ENCODE measurements around the gene LCP2.
A peak's percentile ranks its signal among the peaks of the same experiment; 100 is the strongest.

The LCP2 gene

GRCh38 chr5:170301981-170302652 is 4.5 kb upstream of the LCP2 start:
- DNase-seq (ENCODE audit: low read depth, low spot score), result no peak
- peak overlapping the region; percentile 49 for H3K4me3 ChIP-seq (ENCODE audit: low read length)

- H3K4me3 ChIP-seq (ENCODE audit: low read length), result no peak overlapping the region
- no peak for DNase-seq (ENCODE audit: low read depth, low spot score)
Measured at GRCh38 chr5:170301149-170301548, 3.6 kb upstream of the LCP2 start.

GRCh38 chr5:170300361-170301013 is 2.9 kb upstream of the LCP2 start:
- H3K4me3 ChIP-seq (ENCODE audit: low read length), result no peak overlapping the region
- no peak for DNase-seq (ENCODE audit: low read depth, low spot score)

GRCh38 chr5:170296935-170297588 is 515 bp downstream of the LCP2 start:
- DNase-seq (ENCODE audit: low read depth, low spot score), result no peak
- H3K4me3 ChIP-seq (ENCODE audit: low read length), result peak overlapping the region; percentile 98

GRCh38 chr5:170296036-170296934 is 1.3 kb downstream of the LCP2 start:
- peak overlapping the region; percentile 98 for H3K4me3 ChIP-seq (ENCODE audit: low read length)
- no peak for DNase-seq (ENCODE audit: low read depth, low spot score)

GRCh38 chr5:170294556-170294955 is 3.0 kb downstream of the LCP2 start:
- DNase-seq (ENCODE audit: low read depth, low spot score), result no peak
- H3K4me3 ChIP-seq (ENCODE audit: low read length), result no peak overlapping the region

- DNase-seq (ENCODE audit: low read depth, low spot score), result no peak
- no peak overlapping the region for H3K4me3 ChIP-seq (ENCODE audit: low read length)
Measured at GRCh38 chr5:170294057-170294456, 3.5 kb downstream of the LCP2 start.

GRCh38 chr5:170293273-170293672 is 4.3 kb downstream of the LCP2 start:
- H3K4me3 ChIP-seq (ENCODE audit: low read length), result no peak overlapping the region
- no peak for DNase-seq (ENCODE audit: low read depth, low spot score)

- DNase-seq (ENCODE audit: low read depth, low spot score), result no peak
- H3K4me3 ChIP-seq (ENCODE audit: low read length), result no peak overlapping the region
Measured at GRCh38 chr5:170292179-170293104, 5.1 kb downstream of the LCP2 start.

GRCh38 chr5:170290498-170290897 is 7.1 kb downstream of the LCP2 start:
- H3K4me3 ChIP-seq (ENCODE audit: low read length), result no peak overlapping the region
- no peak for DNase-seq (ENCODE audit: low read depth, low spot score)

GRCh38 chr5:170289764-170290163 is 7.8 kb downstream of the LCP2 start:
- no peak for DNase-seq (ENCODE audit: low read depth, low spot score)
- no peak overlapping the region for H3K4me3 ChIP-seq (ENCODE audit: low read length)

GRCh38 chr5:170289121-170289520 is 8.5 kb downstream of the LCP2 start:
- H3K4me3 ChIP-seq (ENCODE audit: low read length), result no peak overlapping the region

GRCh38 chr5:170288551-170288950 is 9.0 kb downstream of the LCP2 start:
- H3K4me3 ChIP-seq (ENCODE audit: low read length), result no peak overlapping the region
- DNase-seq (ENCODE audit: low read depth, low spot score), result no peak

More at GRCh38 chr5:170289121-170289520, 8.5 kb downstream of the LCP2 start:
- DNase-seq (ENCODE audit: low read depth, low spot score), result no peak

GRCh38 chr5:170288151-170288550 is 9.4 kb downstream of the LCP2 start:
- H3K4me3 ChIP-seq (ENCODE audit: low read length), result no peak overlapping the region

GRCh38 chr5:170287532-170287931 is 10.0 kb downstream of the LCP2 start:
- peak; percentile 70 for DNase-seq (ENCODE audit: low read depth, low spot score)
- no peak overlapping the region for H3K4me3 ChIP-seq (ENCODE audit: low read length)

More at GRCh38 chr5:170288151-170288550, 9.4 kb downstream of the LCP2 start:
- DNase-seq (ENCODE audit: low read depth, low spot score), result no peak

- DNase-seq (ENCODE audit: low read depth, low spot score), result no peak
- no peak overlapping the region for H3K4me3 ChIP-seq (ENCODE audit: low read length)
Measured at GRCh38 chr5:170286386-170286925, 11.1 kb downstream of the LCP2 start.

GRCh38 chr5:170285181-170285580 is 12.4 kb downstream of the LCP2 start:
- no peak overlapping the region for H3K4me3 ChIP-seq (ENCODE audit: low read length)
- no peak for DNase-seq (ENCODE audit: low read depth, low spot score)

GRCh38 chr5:170284231-170284630 is 13.3 kb downstream of the LCP2 start:
- H3K4me3 ChIP-seq (ENCODE audit: low read length), result no peak overlapping the region
- DNase-seq (ENCODE audit: low read depth, low spot score), result no peak

All from Jurkat, Clone E6-1 (cell line).